Stimulated activated CD4-positive, alpha-beta T cell treated with anti-CD3 and anti-CD28 coated beads, Interleukin-4, amount 100 ng/mL, for 48 hours (primary cell): ENCODE results near the gene CDC123.

Experiments used
- DNase-seq, 2 donors: peaks; one replicate each; pipeline ENCODE4 v3.0.0-alpha.2; 2020; ENCODE audit warnings: low read depth in 2 of 2

The CDC123 gene

GRCh38 chr10:12299222-12299965 lies 103.4 kb downstream of the CDC123 start:
- DNase-seq = no peak
